IPS-18c (cell line): Measurements from ENCODE around the gene GALNT2.

Experiments used
- H3K4me3 ChIP-seq: 2 replicates; pipeline ENCODE4 v1.7.0; 2013; ENCODE audit warnings: low read depth, mild to moderate bottlenecking, low read length, moderate library complexity; ENCODE audit not compliant: insufficient read depth
- H3K9me3 ChIP-seq: one replicate; pipeline ENCODE4 v1.6.1; 2013; ENCODE audit warnings: mild to moderate bottlenecking, low read length, moderate library complexity; ENCODE audit not compliant: control insufficient read depth, insufficient read depth

GALNT2 gene

DNA sequence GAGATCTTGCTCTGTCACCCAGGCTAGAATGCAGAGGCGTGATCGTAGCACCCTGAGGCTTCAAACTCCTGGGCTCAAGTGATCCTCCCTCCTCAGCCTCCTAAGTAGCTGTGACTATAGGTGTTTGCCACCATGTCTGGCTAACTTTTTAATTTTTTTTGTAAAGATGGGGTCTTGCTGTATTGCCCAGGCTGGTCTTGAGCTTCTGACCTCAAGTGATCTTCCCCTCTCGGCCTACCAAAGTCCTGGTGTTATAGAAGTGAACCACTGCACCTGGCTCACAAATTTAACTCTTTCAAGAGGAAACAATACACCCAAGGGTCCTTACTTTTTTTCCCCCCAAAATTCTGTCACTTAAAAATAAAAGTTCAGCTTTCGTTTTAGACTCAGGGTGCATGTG lies 62.3 kb downstream of the GALNT2 start:
- Histone ChIP-seq H3K4me3 (no peak overlapping the region), H3K9me3 (no peaks in the 10 kb centered on the region)

GRCh38 chr1:230130172-230130944 lies 63.3 kb downstream of the GALNT2 start:
- Histone ChIP-seq H3K9me3 (no peaks in the 10 kb centered on the region), H3K4me3 (no peak overlapping the region)

GRCh38 chr1:230131457-230131856 lies 64.4 kb downstream of the GALNT2 start:
- Histone ChIP-seq H3K9me3 (no peaks in the 10 kb centered on the region), H3K4me3 (no peak overlapping the region)

DNA sequence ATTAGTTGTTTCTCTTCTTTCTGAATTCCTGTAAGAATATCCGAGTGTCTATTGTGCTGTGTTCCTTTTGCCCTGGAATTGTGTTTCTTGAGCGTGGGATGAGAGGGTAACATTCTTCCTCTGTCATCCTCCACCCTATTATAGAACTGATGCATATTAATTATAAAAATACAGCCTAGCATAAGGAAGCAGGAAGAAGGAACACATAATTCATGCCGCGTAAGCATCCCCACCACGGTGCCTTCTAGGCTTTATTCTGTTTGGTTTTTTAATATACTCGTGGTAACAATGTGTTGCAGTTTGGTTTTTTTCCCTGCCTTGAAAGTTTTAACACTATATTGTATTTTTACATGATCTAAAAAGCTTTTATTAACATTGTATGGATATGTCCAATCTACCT lies 65.7 kb downstream of the GALNT2 start:
- no peak overlapping the region for H3K4me3 ChIP-seq
- peaks cover under 1% of the 10 kb centered on the region for H3K9me3 ChIP-seq

- H3K9me3 ChIP-seq, result peaks cover 2% of the 10 kb centered on the region
- H3K4me3 ChIP-seq, result no peak overlapping the region
These were observed 68.7 kb downstream of the GALNT2 start for GRCh38 chr1:230135726-230136125.

DNA sequence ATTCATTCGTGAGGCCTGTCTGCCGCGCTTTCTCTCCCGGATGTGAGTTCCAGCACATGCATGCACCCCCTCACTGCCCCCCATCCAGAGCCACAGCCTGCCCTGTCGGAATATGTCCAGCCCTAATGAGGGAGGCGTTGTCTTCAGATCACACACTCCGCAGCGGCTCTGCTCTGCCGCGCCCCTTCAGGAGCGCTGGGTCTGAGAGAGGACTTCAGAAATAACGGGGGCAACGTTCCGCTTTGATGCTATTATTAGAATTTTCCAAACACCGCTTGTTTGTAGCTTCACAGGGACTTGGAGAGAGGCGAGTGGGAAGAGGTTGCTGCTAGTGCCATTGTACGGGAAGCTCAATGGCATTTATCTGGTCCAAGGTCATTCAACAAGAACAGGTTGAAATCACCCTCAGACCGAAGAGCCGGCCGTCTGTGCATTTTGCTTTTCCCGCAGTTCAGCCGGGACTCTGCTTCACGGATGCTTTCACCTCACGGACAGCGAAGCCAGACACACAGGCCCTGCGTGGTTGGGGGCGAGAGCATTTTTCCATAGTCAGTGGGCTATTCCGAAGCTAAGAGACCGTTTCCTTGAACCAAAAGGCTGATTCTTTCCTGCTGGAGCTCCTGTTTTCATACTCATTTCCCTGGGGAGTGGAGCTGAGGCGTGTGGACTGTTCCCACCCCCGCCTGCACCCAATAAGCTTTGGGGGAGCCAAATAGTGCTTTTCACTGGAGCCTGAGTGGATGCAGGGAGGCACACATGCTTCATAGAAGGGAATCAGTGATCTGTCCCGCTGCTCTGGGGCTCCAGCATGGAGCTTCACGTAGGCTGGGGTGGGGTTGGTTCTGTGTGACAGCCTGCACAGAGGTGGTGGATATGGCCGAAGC lies 69.7 kb downstream of the GALNT2 start:
- Histone ChIP-seq H3K4me3 (no peak overlapping the region), H3K9me3 (peaks cover 2% of the 10 kb centered on the region)

DNA sequence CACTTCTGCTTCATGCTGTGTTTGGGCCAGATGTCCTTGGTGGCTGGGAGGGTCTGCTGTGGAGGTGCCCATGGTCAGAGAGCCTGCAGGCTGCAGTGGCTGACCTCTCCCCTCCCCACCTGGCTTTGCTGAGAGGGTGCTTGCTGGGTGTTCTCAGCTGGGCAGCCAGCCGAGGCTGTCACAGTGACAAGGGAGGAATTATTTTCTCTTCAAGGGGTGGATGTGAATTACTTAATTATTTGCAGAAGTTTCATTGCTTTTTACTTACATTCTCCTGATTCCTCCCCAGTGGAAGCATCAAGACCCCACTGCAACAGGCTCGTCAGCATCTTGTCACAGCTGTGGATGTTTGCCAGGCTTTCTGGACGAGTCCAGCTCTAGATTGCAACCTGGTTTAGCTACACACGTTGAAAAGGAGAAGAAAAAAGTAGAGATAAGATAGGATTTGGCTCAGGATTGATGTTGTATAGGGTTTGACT lies 70.3 kb downstream of the GALNT2 start:
- H3K4me3 ChIP-seq, result no peak overlapping the region

DNA sequence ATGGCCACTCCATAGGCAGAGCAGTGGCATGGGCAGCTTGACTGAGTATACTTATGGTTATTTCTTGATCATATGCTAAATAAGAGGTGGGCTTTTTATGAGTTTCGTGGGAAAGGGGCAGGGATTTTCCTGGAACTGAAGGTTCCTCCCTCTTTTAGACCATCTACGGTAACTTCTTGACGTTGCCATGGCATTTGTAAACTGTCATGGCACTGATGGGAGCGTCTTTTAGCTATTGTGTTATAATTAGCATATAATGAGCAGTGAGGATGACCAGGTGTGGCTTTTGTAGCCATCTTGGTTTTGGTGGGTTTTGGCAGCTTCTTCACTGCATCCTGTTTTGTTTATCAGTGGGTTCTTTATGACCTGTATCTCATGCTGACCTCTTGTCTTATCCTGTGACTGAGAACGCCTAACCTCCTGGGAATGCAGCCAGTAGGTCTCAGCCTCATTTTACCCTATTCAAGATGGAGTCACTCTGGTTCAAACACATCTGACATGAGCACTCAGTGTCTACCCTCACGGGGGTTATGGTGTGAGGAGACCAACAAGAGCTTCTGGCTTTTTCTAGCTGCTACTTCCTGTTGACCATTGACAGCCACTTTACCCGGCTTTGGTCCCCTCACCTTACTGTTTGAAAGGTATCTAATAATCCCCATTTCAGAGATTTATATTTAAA lies 71.7 kb downstream of the GALNT2 start:
- no peak overlapping the region for H3K4me3 ChIP-seq
- H3K9me3 ChIP-seq, result peaks cover 2% of the 10 kb centered on the region

More for the DNA sequence above, 70.3 kb downstream of the GALNT2 start:
- H3K9me3 ChIP-seq, result peaks cover 2% of the 10 kb centered on the region

DNA sequence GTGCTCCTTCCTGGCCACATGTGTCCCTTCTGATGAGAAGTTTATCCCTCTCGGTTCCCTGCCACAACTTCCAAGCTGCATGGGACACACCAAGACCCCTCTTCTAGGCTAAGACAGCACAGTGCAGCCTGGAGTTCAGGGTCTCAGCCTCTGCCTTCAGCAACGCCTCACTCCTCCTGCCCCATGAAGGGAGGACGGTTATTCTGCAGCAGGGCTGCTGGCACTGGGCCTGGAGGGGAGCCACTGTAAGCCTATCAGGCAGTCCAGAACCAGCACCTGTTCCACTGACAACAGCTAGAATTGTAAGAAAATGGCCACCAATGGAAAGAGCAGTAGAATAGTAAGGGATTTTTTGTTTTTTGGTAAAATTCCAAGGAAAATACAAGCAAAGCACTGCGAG lies 72.3 kb downstream of the GALNT2 start:
- Histone ChIP-seq H3K9me3 (peaks cover 2% of the 10 kb centered on the region), H3K4me3 (no peak overlapping the region)

DNA sequence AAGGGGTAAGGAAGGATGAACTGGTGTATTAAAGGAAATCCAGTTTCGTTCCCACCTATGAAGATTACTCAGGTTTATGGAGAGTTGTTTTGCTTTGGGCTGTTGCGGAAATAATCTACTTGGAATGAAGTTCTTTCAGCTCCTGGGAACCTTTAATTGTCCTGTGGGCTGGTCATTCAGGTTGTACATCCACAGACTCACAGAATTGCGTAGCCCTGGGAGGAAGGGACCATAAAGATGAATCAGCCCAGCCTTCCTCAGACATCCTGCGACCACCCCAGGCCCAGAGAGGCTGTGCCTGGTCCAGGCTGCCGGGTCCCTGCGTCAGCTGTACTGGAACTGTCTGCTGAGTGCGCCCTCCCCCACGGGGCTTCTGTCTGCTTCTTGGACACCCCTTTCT lies 72.7 kb downstream of the GALNT2 start:
- no peak overlapping the region for H3K4me3 ChIP-seq
- peaks cover 2% of the 10 kb centered on the region for H3K9me3 ChIP-seq

GRCh38 chr1:230140221-230141020 lies 73.4 kb downstream of the GALNT2 start:
- peaks cover 2% of the 10 kb centered on the region for H3K9me3 ChIP-seq
- no peak overlapping the region for H3K4me3 ChIP-seq

- no peak overlapping the region for H3K4me3 ChIP-seq
- peaks cover 2% of the 10 kb centered on the region for H3K9me3 ChIP-seq
These were observed 74.1 kb downstream of the GALNT2 start for GRCh38 chr1:230141021-230141648.

GRCh38 chr1:230141797-230142607 lies 75.0 kb downstream of the GALNT2 start:
- peaks cover 2% of the 10 kb centered on the region for H3K9me3 ChIP-seq
- H3K4me3 ChIP-seq, result no peak overlapping the region; the same call in 1 of the 2 replicates

- Histone ChIP-seq H3K9me3 (peaks cover 2% of the 10 kb centered on the region), H3K4me3 (no peak overlapping the region)
These were observed 75.7 kb downstream of the GALNT2 start for GRCh38 chr1:230142608-230143210.

DNA sequence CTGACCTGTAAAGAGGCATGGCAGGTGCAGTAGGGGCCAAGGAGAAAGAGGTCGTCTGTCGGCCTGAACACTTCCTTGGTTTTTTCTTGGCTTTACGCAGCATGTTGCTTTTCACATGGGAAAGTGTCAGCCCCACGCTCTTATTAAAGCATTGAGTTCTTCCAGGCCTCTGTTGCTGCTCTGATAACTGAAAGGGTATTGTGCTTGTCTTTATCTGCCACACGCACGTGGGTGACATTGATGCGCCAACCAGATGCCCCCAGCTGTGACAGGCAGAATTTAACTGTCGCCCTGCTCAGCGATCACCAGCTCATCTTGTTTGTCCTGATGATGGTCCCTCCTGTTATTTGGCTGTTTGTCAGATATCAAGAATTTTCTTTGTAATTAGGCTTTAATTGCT lies 76.5 kb downstream of the GALNT2 start:
- Histone ChIP-seq H3K9me3 (no peaks in the 10 kb centered on the region), H3K4me3 (no peak overlapping the region)
